ENCODE measurements around the gene DTX3.
"Not testable (repeated sequence)": the region's sequence is repeated elsewhere in the genome, so short reads cannot be mapped to it uniquely, and the experiment has no call there.

The DTX3 gene

DNA sequence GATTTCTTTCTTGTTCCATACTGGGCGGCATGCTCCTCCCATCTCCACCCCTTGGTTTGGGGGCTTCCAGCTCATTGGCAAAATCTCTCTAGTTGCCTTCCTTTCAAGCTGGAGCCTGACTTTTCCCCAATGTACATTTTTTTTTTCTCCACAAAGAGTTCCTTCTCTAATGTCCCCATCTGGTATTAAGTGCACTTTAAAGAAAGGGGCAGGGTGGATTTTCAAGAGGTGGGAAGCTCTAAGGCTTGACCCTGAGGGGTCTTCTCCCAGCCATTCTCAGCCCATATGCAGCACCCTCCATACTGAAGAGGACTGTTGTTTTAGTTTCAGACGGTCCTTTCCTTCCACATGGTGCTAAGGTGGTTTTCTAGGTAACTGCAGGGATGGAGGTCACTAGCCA is 19.5 kb upstream of the DTX3 start:
- no peaks in the 10 kb centered on the region for H3K79me2 ChIP-seq (ENCODE audit: control insufficient read depth, low read length)
- H3K27me3 ChIP-seq (ENCODE audit: control insufficient read depth, low read length) = peaks cover 56% of the 10 kb centered on the region
- H3K9me2 ChIP-seq (replicated peaks; ENCODE audit: control insufficient read depth, low read length) = no peaks in the 10 kb centered on the region
- no peaks in the 10 kb centered on the region; the same call in 1 of the 2 replicates for H4K20me1 ChIP-seq (ENCODE audit: control insufficient read depth, insufficient read depth, low read depth, low read length)
- H3F3A ChIP-seq (ENCODE audit: control insufficient read depth, insufficient read depth) = no peaks in the 10 kb centered on the region
- H3K36me3 ChIP-seq (ENCODE audit: control insufficient read depth, low read length) = no peaks in the 10 kb centered on the region
- H3K9me3 ChIP-seq (ENCODE audit: control insufficient read depth, insufficient read depth, low read length) = no peaks in the 10 kb centered on the region
- H3K27ac ChIP-seq (ENCODE audit: low read depth, low read length) = no peak overlapping the region
- peaks cover 5% of the 10 kb centered on the region for H3K4me1 ChIP-seq (ENCODE audit: control insufficient read depth, low read length)
- no peak overlapping the region for H3K4me2 ChIP-seq (ENCODE audit: low read length)
- TF ChIP-seq EZH2phosphoT487 (IDR thresholded peaks at IDR 0.05; ENCODE audit: borderline replicate concordance, low read length) (no peak), CTCF (IDR thresholded peaks at IDR 0.05; ENCODE audit: low read depth, low read length, poor library complexity, severe bottlenecking) (no peak)
- no peak overlapping the region for H3K4me3 ChIP-seq (ENCODE audit: low read length)

DNA sequence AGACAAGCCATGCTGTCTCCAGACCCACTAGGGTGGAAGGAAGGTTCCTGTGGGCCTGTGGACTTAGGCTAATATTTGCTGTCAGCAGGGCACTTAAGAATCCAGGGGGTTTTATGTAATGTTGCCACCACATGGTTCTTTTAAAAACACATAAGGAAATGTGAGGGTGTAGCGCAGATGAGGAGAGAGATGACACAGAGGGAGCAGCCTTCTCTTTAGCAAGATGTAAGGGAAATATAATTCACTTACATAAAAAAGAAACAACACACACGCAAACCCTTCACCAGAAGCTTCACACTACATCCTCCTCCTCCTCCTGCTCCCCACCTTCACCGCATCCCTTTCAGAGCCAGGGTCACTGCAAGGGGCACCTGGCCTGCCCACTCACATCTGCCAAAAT is 18.5 kb upstream of the DTX3 start:
- Histone ChIP-seq H3K36me3 (ENCODE audit: control insufficient read depth, low read length) (no peaks in the 10 kb centered on the region), H3K27ac (ENCODE audit: low read depth, low read length) (no peak overlapping the region), H3K4me1 (ENCODE audit: control insufficient read depth, low read length) (peaks cover 12% of the 10 kb centered on the region), H3K4me2 (ENCODE audit: low read length) (no peak overlapping the region), H3F3A (ENCODE audit: control insufficient read depth, insufficient read depth) (no peaks in the 10 kb centered on the region), H3K9me3 (ENCODE audit: control insufficient read depth, insufficient read depth, low read length) (no peaks in the 10 kb centered on the region), H4K20me1 (ENCODE audit: control insufficient read depth, insufficient read depth, low read depth, low read length) (no peaks in the 10 kb centered on the region; the same call in 1 of the 2 replicates), H3K79me2 (ENCODE audit: control insufficient read depth, low read length) (peaks cover under 1% of the 10 kb centered on the region), H3K4me3 (ENCODE audit: low read length) (no peak overlapping the region), H3K27me3 (ENCODE audit: control insufficient read depth, low read length) (peaks cover 55% of the 10 kb centered on the region), H3K9me2 (replicated peaks; ENCODE audit: control insufficient read depth, low read length) (no peaks in the 10 kb centered on the region)
- no peak for TF ChIP-seq EZH2phosphoT487 (IDR thresholded peaks at IDR 0.05; ENCODE audit: borderline replicate concordance, low read length)
- TF ChIP-seq CTCF (IDR thresholded peaks at IDR 0.05; ENCODE audit: low read depth, low read length, poor library complexity, severe bottlenecking) = no peak

GRCh38 chr12:57586832-57587429 is 17.7 kb upstream of the DTX3 start:
- TF ChIP-seq EZH2phosphoT487 (IDR thresholded peaks at IDR 0.05; ENCODE audit: borderline replicate concordance, low read length) (no peak), CTCF (IDR thresholded peaks at IDR 0.05; ENCODE audit: low read depth, low read length, poor library complexity, severe bottlenecking) (no peak)
- Histone ChIP-seq H3K4me1 (ENCODE audit: control insufficient read depth, low read length) (peaks cover 17% of the 10 kb centered on the region), H3K9me2 (replicated peaks; ENCODE audit: control insufficient read depth, low read length) (no peaks in the 10 kb centered on the region), H3F3A (ENCODE audit: control insufficient read depth, insufficient read depth) (no peaks in the 10 kb centered on the region), H3K79me2 (ENCODE audit: control insufficient read depth, low read length) (peaks cover 9% of the 10 kb centered on the region), H3K4me2 (ENCODE audit: low read length) (no peak overlapping the region), H3K27ac (ENCODE audit: low read depth, low read length) (no peak overlapping the region), H3K27me3 (ENCODE audit: control insufficient read depth, low read length) (peaks cover 50% of the 10 kb centered on the region), H3K36me3 (ENCODE audit: control insufficient read depth, low read length) (no peaks in the 10 kb centered on the region), H4K20me1 (ENCODE audit: control insufficient read depth, insufficient read depth, low read depth, low read length) (no peaks in the 10 kb centered on the region; the same call in 1 of the 2 replicates), H3K9me3 (ENCODE audit: control insufficient read depth, insufficient read depth, low read length) (no peaks in the 10 kb centered on the region), H3K4me3 (ENCODE audit: low read length) (no peak overlapping the region)

GRCh38 chr12:57588951-57589610 is 15.5 kb upstream of the DTX3 start:
- H3K9me2 ChIP-seq (replicated peaks; ENCODE audit: control insufficient read depth, low read length) = not testable (repeated sequence)

More at GRCh38 chr12:57588951-57589610, 15.5 kb upstream of the DTX3 start:
- not testable (repeated sequence) for H3K27ac ChIP-seq (ENCODE audit: low read depth, low read length); H3K9me3 ChIP-seq (ENCODE audit: control insufficient read depth, insufficient read depth, low read length); H3K36me3 ChIP-seq (ENCODE audit: control insufficient read depth, low read length); H3F3A ChIP-seq (ENCODE audit: control insufficient read depth, insufficient read depth); H3K4me2 ChIP-seq (ENCODE audit: low read length); H4K20me1 ChIP-seq (ENCODE audit: control insufficient read depth, insufficient read depth, low read depth, low read length); H3K4me3 ChIP-seq (ENCODE audit: low read length)
- Histone ChIP-seq H3K79me2 (ENCODE audit: control insufficient read depth, low read length) (peaks cover 16% of the 10 kb centered on the region), H3K27me3 (ENCODE audit: control insufficient read depth, low read length) (peaks cover 36% of the 10 kb centered on the region), H3K4me1 (ENCODE audit: control insufficient read depth, low read length) (peaks cover 16% of the 10 kb centered on the region)
